ENCODE measurements around the gene NUDT22.

The NUDT22 gene, protein sequence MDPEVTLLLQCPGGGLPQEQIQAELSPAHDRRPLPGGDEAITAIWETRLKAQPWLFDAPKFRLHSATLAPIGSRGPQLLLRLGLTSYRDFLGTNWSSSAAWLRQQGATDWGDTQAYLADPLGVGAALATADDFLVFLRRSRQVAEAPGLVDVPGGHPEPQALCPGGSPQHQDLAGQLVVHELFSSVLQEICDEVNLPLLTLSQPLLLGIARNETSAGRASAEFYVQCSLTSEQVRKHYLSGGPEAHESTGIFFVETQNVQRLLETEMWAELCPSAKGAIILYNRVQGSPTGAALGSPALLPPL

DNA sequence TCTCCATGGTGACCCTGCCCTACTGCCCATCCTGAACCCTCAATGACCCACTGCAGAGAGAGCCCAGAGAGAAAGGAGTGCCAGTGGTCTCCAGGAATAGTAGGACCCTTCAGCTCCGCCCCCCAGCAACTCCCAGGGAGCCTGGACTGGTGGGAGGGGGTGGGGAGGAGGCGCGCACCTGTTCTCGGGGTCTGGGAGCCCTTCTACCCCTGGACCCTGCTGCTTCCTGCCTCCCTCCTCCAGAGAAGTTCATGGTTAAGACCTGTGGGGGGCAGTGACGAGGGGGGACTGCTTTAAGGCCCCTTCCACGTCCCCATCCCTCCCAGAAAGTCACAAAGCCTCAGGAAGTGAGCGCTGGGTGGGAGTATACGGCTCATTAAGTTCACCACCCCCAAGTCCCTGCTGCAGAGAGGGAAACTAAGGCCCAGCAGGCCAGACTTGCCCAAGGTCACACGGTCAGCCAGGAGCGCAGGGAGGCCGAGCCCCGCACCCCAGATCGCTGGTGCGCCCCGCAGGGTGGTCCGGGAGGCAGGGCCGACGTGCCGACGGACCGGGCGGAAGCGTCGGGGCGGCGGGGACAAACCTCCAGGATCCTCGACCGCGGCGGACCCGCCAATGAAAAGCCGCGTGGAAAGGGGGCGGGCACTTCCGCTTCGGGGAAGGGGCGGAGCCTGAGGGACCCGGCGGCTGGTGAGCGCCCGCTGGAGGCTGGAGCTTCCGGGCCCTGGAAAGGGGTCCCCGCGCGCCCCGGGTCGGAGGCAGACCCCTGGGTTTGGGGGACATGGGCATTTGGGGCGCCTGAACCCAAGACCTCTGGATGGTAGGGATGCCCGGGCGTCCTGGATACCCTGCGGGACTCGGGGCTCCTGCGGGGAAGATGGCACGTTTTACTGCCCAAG is at the start of gene NUDT22, which contains the start of gene TRPT1:
Gene NUDT22, plus strand, starts transcription at position 667 of the 899 bp plus-strand sequence. CDS start 379 bp downstream, outside the sequence.
Gene TRPT1, minus strand, starts transcription at position 579 of the 899 bp plus-strand sequence. Its CDS starts 326 bp downstream, at position 253.
- Histone ChIP-seq H2AFZ (ENCODE audit: low read length, unreplicated experiment) (peak within 1 kb of the TSS; percentile 72), H3K27me3 (ENCODE audit: insufficient read depth, low read length) (no peaks in the 10 kb centered on the region), H3K79me2 (ENCODE audit: control insufficient read depth, insufficient read depth, low read length, unreplicated experiment) (peaks cover 14% of the 10 kb centered on the region), H3K36me3 (ENCODE audit: insufficient read depth, low read length) (no peaks in the 10 kb centered on the region), H3K4me1 (ENCODE audit: control insufficient read depth, insufficient read depth, low read length, unreplicated experiment) (peaks cover 15% of the 10 kb centered on the region), H3K4me3 (ENCODE audit: low read depth, low read length) (peak within 1 kb of the TSS; percentile 83), H3K27ac (ENCODE audit: low read depth, low read length) (no peak within 1 kb of the TSS)

DNA sequence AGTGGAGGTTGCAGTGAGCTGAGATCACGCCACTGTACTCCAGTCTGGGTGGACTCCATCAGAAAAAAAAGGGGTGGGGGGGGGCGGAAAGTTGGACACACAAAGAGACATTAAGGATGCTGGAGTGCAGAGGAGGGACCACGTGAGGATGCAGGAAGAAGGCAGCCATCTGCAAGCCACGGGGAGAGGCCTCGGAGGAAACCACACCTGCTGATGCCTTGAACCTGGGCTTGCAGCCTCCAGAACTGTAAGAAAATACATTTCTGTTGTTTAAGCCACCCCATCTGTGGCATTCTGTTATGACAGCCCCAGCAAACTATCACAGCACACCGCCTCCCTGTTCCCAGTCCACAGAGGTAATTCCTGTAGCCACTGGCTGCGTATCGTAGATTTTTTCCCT is 49.3 kb upstream of the NUDT22 start:
- Histone ChIP-seq H3K27ac (ENCODE audit: low read depth, low read length) (no peak overlapping the region), H3K36me3 (ENCODE audit: insufficient read depth, low read length) (peaks cover 14% of the 10 kb centered on the region; the same call in 1 of the 2 replicates), H3K4me3 (ENCODE audit: low read depth, low read length) (no peak overlapping the region), H3K79me2 (ENCODE audit: control insufficient read depth, insufficient read depth, low read length, unreplicated experiment) (peaks cover 7% of the 10 kb centered on the region), H3K4me1 (ENCODE audit: control insufficient read depth, insufficient read depth, low read length, unreplicated experiment) (peaks cover 11% of the 10 kb centered on the region), H3K27me3 (ENCODE audit: insufficient read depth, low read length) (no peaks in the 10 kb centered on the region), H2AFZ (ENCODE audit: low read length, unreplicated experiment) (no peak overlapping the region)

DNA sequence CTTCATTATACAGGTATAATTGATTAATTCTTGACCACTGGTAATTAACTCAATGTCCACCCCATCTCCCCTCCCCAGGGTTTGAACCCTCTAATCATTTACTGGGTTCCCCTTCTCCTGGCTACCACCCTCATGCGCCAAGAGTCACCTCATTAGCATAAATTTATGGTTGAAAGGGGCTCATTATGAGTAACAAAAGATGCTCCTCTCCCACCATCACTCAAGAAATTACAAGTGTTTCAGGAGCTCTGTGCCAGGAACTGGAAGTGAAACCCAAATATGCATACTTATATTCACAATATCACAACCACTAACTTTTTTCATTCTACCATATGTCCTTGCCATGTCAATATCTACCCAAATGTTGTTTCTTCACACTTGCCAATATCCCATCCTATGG is 47.9 kb upstream of the NUDT22 start:
- no peak overlapping the region for H2AFZ ChIP-seq (ENCODE audit: low read length, unreplicated experiment)
- no peaks in the 10 kb centered on the region for H3K27me3 ChIP-seq (ENCODE audit: insufficient read depth, low read length)
- no peak overlapping the region for H3K27ac ChIP-seq (ENCODE audit: low read depth, low read length)
- peaks cover 17% of the 10 kb centered on the region for H3K79me2 ChIP-seq (ENCODE audit: control insufficient read depth, insufficient read depth, low read length, unreplicated experiment)
- peaks cover 14% of the 10 kb centered on the region; the same call in 1 of the 2 replicates for H3K36me3 ChIP-seq (ENCODE audit: insufficient read depth, low read length)
- no peak overlapping the region for H3K4me3 ChIP-seq (ENCODE audit: low read depth, low read length)
- H3K4me1 ChIP-seq (ENCODE audit: control insufficient read depth, insufficient read depth, low read length, unreplicated experiment) = peaks cover 17% of the 10 kb centered on the region

DNA sequence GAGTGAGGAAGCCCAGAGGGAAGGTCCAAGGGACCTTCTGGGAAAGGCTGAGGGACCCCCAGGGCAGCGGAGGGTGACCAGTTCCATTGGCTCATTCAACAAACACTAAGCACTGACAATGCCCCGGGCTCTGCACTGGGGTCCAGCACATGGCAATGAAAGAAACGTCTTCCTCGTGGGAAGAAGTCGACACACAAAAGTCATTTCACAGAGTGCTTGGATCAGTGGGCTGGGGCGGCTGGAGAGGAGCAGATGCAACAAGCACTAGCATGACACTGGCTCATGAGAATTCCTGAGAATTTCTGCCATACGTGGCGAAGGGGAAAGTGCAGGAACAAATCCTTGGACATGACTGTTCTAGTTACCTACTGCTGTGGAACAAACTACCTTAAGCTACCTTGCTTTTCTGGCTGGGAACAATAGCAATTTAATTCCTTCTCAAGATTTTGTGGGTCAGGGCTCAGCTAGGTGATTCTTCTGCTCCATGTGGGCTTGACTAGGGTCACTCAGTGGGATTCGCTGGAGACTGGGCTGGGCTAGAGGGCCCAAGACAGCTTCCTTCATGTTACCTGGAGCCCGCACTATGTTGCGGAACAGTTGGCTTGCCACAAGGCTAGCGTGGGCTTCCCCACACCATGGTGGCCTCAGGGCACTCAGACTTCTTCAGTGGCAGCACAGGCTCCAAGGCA is 47.0 kb upstream of the NUDT22 start:
- no peak overlapping the region for H3K4me3 ChIP-seq (ENCODE audit: low read depth, low read length)
- H3K79me2 ChIP-seq (ENCODE audit: control insufficient read depth, insufficient read depth, low read length, unreplicated experiment) = peaks cover 26% of the 10 kb centered on the region
- peaks cover 14% of the 10 kb centered on the region; the same call in 1 of the 2 replicates for H3K36me3 ChIP-seq (ENCODE audit: insufficient read depth, low read length)
- no peak overlapping the region for H2AFZ ChIP-seq (ENCODE audit: low read length, unreplicated experiment)
- H3K27ac ChIP-seq (ENCODE audit: low read depth, low read length) = no peak overlapping the region
- H3K4me1 ChIP-seq (ENCODE audit: control insufficient read depth, insufficient read depth, low read length, unreplicated experiment) = peaks cover 25% of the 10 kb centered on the region
- H3K27me3 ChIP-seq (ENCODE audit: insufficient read depth, low read length) = no peaks in the 10 kb centered on the region

DNA sequence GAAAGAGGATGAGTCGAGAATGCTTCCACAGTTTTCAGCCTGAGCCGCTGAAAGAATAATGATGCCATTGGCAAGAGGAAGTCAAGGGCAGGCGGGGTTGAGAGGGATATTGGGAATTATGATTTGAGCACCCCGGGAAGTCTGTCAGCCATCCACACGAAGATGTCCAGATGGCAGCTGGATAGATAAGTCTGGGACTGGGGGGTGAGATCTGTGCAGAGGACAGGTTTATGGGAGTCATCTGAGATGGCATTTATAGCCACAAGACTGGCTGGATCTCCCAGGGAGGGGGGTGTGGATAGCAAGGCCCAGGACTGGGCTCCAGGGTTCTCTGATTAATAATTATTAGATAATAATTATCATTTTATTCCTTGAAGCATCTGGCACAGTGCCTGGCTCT is 45.2 kb upstream of the NUDT22 start:
- Histone ChIP-seq H3K4me3 (ENCODE audit: low read depth, low read length) (peak overlapping the region; percentile 27), H3K27me3 (ENCODE audit: insufficient read depth, low read length) (no peaks in the 10 kb centered on the region), H3K27ac (ENCODE audit: low read depth, low read length) (0 out of 2 replicates have a peak overlapping the region, but pooled peaks have one; percentile 6), H2AFZ (ENCODE audit: low read length, unreplicated experiment) (no peak overlapping the region), H3K36me3 (ENCODE audit: insufficient read depth, low read length) (peaks cover 12% of the 10 kb centered on the region; the same call in 1 of the 2 replicates), H3K79me2 (ENCODE audit: control insufficient read depth, insufficient read depth, low read length, unreplicated experiment) (peaks cover 32% of the 10 kb centered on the region), H3K4me1 (ENCODE audit: control insufficient read depth, insufficient read depth, low read length, unreplicated experiment) (peaks cover 25% of the 10 kb centered on the region)

DNA sequence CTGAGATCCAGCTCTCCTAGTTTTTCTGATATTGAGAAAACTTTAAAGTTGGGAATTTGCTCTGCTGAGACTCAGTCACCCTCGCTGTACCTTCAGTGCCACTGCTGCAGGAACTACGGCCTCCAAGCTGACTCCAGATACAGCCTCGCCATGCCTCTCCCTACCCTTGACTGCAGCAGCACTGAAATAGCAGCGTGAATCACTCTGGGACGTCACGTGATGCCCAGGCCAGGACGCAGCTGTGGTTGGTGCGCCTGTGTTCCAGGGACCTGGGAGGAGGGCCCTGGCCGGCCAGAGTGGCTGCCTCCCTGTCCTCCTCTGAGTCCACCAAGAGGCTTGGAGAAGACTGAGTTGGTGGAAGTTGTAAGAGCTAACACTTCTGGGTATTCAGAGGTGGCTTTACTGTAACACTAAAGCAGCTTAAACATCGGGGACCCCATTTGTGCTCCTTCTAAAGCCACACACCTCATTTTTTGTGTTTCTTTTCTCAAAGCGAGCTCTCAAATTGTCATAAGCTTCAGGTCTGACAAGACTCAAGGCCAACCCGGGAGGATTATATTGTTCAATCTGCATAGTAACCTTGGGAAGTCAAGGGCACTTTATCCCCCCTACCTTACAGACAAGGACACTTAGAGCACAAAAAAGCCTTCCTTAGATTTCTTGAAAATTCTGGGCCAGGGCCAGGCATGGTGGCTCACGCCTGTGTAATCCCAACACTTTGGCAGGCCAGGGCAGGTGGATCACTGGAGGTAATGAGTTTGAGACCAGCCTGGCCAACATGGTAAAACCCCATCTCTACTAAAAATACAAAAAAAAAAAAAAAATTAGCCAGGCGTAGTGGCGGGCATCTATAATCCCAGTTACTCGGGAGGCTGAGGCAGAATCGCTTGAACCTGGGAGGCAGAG is 44.3 kb upstream of the NUDT22 start:
- H3K79me2 ChIP-seq (ENCODE audit: control insufficient read depth, insufficient read depth, low read length, unreplicated experiment) = peaks cover 32% of the 10 kb centered on the region
- no peak overlapping the region for H2AFZ ChIP-seq (ENCODE audit: low read length, unreplicated experiment)
- peak overlapping the region; percentile 57 for H3K27ac ChIP-seq (ENCODE audit: low read depth, low read length)
- peak overlapping the region; percentile 27 for H3K4me3 ChIP-seq (ENCODE audit: low read depth, low read length)
- H3K36me3 ChIP-seq (ENCODE audit: insufficient read depth, low read length) = peaks cover 12% of the 10 kb centered on the region; the same call in 1 of the 2 replicates
- H3K4me1 ChIP-seq (ENCODE audit: control insufficient read depth, insufficient read depth, low read length, unreplicated experiment) = peaks cover 25% of the 10 kb centered on the region
- H3K27me3 ChIP-seq (ENCODE audit: insufficient read depth, low read length) = no peaks in the 10 kb centered on the region

DNA sequence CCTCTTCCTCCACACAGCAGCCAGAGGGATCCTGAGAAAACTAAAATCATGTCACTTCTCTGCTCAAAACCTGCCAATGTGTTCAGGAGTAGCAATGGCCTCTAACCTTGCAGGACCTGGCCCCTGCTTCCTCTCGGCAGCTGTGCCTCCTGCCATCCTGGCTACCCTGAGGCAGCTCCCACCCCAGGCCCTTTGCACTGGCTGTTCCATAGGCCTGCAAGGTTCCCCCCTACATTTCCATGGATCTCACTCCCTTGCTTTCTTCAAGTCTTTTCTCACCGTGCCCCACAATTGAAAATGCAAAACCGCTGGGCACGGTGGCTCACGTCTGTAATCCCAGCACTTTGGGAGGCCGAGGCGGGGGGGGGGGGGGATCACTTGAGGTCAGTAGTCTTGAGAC is 42.2 kb upstream of the NUDT22 start:
- Histone ChIP-seq H3K36me3 (ENCODE audit: insufficient read depth, low read length) (peaks cover 9% of the 10 kb centered on the region; the same call in 1 of the 2 replicates), H3K27me3 (ENCODE audit: insufficient read depth, low read length) (no peaks in the 10 kb centered on the region), H3K4me3 (ENCODE audit: low read depth, low read length) (peak overlapping the region; percentile 89; the same call in 1 of the 2 replicates), H3K79me2 (ENCODE audit: control insufficient read depth, insufficient read depth, low read length, unreplicated experiment) (peaks cover 32% of the 10 kb centered on the region), H3K4me1 (ENCODE audit: control insufficient read depth, insufficient read depth, low read length, unreplicated experiment) (peaks cover 31% of the 10 kb centered on the region), H3K27ac (ENCODE audit: low read depth, low read length) (no peak overlapping the region), H2AFZ (ENCODE audit: low read length, unreplicated experiment) (no peak overlapping the region)

DNA sequence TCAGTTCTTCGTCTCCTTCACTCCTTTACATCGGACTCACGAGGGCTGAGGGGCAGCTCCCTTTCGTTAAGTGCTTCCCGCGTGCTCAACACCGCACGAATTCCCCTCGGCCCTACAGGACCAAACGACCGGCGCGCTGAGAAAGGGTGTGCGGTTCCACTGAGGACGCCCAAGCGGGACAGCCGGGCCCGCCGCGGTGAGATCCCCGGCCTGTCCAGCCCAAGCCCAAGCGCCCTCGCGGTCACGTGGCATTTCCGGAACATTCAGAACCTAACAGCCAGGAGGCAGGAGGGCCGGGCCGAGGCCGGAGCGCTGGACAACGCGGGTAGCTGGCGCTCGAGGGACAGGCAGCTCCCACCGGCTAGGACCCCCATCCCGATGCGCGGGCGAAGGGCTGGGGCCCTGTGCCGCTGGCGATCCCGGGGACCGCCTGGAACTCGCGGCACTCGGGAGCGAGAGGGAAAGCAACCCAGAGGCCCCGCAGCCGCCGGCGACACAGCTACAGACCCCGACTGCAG is 40.8 kb upstream of the NUDT22 start:
- Histone ChIP-seq H3K27ac (ENCODE audit: low read depth, low read length) (peak overlapping the region; percentile 77), H2AFZ (ENCODE audit: low read length, unreplicated experiment) (no peak overlapping the region), H3K36me3 (ENCODE audit: insufficient read depth, low read length) (0 out of 2 replicates have a peak, but pooled peaks cover 5% of the 10 kb centered on the region), H3K4me3 (ENCODE audit: low read depth, low read length) (peak overlapping the region; percentile 89; the same call in 1 of the 2 replicates), H3K27me3 (ENCODE audit: insufficient read depth, low read length) (no peaks in the 10 kb centered on the region), H3K4me1 (ENCODE audit: control insufficient read depth, insufficient read depth, low read length, unreplicated experiment) (peaks cover 31% of the 10 kb centered on the region), H3K79me2 (ENCODE audit: control insufficient read depth, insufficient read depth, low read length, unreplicated experiment) (peaks cover 39% of the 10 kb centered on the region)

DNA sequence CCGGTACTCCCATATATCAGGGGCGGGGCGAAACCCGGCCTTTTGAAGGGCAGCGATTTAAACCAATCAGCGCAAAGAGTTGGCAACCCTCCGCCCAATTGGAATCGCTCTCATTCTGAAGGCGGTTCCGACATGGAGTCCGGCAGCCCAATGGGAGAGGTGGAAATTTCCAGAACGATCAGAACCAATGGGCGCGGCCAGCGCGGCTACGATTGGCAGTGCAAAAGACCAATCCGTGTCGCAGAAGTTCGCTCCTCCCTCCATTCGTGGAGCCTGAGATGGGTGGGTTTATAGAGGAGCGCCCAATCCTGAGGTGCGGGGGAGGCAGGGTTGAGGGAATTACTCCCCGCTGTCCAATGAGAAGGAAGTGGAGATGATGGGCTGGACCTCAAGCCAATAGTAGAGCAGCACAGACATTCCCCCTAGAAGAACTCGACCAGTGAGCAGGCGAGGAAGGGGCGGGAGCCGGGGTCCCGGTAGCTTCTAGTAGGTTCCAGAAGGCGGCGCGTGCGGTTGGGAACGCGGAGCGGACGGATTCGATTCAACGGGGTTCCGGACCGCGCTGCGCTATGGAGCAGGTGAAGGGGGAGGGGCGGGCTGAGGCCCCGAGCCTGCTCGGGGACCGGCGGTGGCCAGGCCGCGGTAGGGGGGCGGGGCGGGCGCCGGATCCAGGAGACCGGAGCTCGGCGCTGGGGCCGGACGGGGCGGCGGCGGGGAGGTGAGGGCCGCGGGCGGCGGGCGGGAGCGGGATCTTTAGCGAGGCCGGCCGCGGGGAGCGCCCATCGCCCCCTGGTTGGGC is 40.2 kb upstream of the NUDT22 start, which contains the start of gene STIP1:
Gene STIP1, plus strand, starts transcription at position 479 of the 799 bp plus-strand sequence. Its CDS starts 91 bp downstream, at position 570.
- 0 out of 2 replicates have a peak, but pooled peaks cover 5% of the 10 kb centered on the region for H3K36me3 ChIP-seq (ENCODE audit: insufficient read depth, low read length)
- H3K4me1 ChIP-seq (ENCODE audit: control insufficient read depth, insufficient read depth, low read length, unreplicated experiment) = peaks cover 28% of the 10 kb centered on the region
- peak within 1 kb of the TSS; percentile 44 for H2AFZ ChIP-seq (ENCODE audit: low read length, unreplicated experiment)
- no peaks in the 10 kb centered on the region for H3K27me3 ChIP-seq (ENCODE audit: insufficient read depth, low read length)
- H3K27ac ChIP-seq (ENCODE audit: low read depth, low read length) = peak within 1 kb of the TSS; percentile 77
- H3K79me2 ChIP-seq (ENCODE audit: control insufficient read depth, insufficient read depth, low read length, unreplicated experiment) = peaks cover 42% of the 10 kb centered on the region
- H3K4me3 ChIP-seq (ENCODE audit: low read depth, low read length) = peak within 1 kb of the TSS; percentile 89; the same call in 1 of the 2 replicates

Data from ACC112 (cell line).